Measurements from ENCODE around the gene RELL1.

RELL1 gene

DNA sequence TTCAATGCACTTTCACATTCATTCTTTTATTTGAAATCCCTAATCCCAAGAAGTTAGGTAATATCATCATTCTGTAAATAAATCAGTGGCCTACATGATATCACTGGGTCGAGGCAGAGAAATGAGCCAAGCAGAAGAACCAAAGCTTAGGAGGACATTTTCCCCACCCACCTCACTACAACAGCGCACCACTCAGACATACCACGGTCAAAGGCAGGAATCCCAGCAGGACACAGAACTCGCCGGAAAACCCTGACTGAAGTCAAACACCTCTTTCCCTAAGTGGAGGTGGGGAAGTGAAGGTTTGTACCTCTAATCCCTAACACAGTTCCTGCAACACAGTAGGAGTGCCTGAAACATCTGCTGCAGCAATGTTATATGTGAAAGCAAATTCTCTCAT is 21.5 kb downstream of the RELL1 start:
- no peak for DNase-seq

DNA sequence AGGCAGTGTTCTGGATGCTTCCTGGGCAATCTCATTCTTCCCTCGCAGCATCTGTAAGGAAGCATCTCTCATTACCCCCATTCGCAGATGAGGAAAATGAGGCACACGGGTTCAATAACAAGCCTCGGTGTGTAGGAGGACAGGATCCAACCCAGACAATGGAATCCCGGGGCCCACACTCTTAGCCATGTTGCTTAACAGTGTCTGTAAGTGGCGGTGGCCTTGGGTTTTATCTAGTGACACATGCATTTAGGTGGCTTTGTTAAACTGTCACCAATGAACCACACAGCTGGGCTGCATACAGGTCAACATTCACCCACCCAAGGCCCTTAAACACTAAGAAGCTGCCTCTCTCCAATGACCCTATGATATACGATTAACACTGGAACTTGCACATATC is 22.6 kb downstream of the RELL1 start:
- DNase-seq, result no peak

DNA sequence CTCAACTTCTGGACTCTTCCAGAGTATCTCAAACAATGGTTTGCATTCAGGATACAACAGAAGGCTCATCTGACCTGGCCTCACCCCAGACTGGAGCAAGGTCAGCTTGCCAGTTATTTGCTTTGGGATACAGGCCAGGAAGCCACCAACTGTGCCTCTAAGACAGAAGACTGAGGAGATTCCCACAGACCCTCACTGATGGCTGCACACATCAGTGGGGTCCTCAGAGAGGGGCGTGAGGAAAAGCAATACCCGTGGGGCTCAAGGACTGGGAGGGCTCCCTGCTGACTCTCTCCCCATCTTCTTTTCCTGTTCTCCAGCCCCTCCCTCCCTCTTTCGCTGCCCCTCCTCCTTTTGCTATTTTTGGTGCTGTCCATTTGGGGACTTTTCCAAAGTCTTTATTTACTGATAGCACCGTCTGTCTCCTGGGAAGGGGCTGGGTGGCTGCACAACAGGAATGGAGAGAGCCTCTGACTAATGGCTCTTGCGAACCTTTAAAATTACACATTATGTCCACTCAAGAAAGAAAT is 23.2 kb downstream of the RELL1 start:
- DNase-seq, result no peak

DNA sequence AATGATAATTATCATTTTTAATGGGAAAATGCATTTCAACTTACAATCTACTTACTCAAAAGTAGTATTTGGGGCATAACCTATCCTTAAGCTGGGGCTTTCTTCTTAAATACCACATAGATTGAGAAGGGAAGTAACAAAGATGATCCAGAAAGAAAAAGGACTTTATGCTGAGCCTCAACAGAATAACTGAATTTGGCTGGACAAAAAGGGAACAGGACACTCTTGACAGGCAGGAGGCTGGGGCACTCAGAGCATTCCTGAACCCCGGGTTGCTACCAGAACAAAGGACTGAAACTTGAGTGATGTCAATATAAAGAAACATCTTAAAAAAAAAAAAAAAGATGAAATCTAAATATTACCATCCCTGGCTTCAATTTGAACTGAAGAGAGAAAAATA is 23.9 kb downstream of the RELL1 start:
- DNase-seq, result no peak

DNA sequence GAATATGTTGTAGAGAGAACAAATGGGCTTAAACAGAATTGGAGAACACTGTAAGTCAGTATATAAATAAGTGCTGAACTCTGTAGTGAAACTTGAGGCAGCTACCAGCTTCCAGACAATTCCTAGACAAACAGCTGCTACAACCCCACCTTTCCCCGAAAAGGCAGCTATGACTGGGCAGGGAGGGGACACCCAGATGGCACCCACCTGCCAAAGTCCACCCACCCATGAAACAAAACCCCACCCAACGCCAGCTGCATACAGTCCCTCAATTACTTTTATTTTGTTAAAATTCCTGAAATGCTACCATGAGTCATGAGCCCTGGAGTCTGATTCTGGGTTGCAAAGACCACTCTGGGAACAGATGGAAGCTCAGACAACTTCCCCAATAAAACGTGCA is 24.4 kb downstream of the RELL1 start:
- DNase-seq, result no peak

DNA sequence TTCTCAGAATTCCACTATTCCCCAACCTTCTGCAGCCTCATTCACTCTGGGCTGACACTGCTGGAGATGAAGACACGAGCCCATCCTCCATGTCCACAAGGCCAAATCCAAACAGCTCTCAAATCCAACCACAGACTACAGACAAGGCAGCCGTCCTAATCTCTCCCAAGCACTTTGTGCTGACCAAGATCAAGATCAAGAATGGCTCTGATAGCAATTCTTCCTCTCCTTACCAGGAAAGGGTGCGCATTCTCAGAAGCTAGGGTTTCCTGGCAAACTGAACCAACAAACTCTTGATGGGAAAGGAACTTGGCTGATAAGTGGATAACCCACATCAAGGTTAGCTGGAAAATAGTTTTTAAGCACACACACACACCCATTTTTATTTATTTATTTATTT is 26.5 kb downstream of the RELL1 start:
- DNase-seq, result no peak

DNA sequence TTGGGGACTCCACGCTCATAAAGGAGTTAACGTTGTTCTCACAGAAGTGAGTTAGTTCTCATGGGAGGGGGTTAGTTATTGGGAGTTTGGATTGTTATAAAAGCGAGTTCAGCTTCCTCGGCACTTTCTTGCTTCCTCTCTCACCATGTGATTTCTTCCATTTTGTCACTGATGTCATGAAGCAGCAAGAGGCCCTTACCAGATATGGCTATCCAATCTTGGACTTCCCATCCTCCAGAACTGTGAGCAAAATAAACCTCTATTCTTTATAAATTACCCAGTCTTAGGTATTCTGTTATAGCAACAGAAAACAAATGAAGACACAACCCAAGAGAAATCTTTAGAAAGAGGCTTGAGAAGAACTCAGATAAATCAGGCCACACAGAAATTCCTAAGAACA is 29.5 kb downstream of the RELL1 start:
- DNase-seq, result no peak

DNA sequence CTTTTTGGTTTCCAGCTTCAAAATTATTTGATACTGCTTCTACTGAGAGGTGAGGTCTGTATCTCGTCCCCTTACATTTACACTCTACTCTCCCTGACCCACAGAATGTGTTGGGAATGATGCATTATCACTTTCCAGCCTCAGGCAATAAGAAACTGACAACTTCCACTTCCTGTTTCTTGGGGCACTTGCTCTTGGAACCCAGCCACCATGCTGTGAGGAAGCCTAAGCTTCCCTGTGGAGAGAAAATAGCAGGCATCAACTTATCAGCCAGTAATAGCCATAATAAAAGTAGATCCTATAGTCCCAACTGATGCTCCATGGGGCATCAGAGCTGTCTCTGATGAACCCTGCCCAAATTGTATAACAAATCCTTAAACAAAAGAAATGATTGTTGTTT is 32.6 kb downstream of the RELL1 start:
- no peak for DNase-seq

DNA sequence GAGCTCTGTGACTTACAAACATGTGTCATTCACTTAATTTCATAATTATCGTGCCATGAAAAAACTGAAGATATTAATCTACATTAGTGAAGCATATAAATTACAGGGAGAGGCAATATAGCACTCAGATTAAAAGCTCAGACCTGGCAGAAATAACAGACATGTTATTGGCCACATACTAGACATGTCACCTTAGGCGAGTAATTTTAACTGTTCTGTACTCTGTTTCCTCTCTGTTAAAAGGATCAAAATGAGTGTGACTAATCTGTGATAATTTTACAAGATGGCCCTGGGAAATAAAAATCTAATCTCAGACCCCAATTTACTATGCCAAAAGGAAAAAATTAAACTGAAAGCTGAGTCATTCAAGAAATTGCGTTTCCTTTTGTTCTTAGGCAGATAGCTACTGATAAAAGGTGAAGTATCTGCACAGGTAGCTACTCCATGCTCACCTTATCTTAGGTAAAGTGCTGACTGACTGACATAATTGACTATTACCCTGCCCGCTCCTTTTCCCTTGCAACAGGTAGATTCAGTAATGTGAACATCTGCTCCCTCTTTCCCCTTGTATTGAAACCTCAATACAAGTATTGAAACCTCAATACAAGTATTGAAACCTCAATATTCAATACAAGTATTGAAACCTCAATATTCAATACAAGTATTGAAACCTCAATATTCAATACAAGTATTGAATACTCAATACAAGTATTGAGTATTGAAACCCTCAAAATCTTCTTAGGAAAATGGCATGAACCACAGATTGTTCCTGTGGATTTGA is 33.2 kb downstream of the RELL1 start:
- DNase-seq, result no peak

DNA sequence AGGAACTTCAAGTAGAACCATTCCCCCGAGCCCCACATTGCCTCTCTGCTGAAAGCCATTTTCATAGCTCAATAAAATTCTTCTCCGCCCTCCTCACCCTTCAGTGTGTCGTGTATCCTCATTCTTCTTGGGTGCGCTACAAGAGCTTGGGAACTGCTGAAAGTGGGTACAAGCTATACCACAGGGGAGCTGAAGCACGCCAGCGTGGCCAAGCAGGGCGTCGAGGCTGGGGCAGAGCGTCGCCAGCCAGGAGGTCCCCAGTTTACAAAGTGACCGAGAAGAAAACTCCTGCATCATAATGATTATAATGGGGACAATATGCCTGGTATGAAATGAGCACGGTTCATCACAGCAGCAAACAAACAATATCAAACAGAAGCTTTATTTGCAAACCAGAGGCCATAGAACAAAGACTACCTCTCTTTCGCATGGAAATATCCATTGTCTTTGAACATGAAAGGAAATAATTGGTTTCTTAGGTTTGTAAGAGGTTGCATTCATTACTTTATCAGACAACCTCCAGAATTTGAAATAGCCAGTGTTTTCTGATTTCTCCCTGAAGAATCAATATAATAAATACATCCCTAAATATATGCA is 34.3 kb downstream of the RELL1 start:
- DNase-seq, result no peak

DNA sequence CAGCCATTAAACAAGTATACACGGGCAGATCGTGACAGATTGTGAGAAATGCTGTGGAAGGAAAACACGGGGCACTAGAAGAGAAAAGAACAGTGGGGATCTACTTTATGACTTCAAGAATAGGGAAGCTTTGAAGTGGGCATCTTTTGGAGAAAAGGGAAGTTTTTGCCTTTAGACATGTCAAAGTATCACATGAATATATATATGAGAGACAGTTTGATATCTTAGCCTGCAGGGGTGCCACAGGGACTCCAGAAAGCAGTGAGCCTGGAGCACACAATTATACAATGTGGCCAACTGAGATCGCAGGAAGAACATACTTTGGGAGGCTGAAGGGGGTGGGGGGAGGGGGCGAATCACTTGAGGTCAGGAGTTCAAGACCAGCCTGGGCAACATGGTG is 35.7 kb downstream of the RELL1 start:
- DNase-seq, result no peak

DNA sequence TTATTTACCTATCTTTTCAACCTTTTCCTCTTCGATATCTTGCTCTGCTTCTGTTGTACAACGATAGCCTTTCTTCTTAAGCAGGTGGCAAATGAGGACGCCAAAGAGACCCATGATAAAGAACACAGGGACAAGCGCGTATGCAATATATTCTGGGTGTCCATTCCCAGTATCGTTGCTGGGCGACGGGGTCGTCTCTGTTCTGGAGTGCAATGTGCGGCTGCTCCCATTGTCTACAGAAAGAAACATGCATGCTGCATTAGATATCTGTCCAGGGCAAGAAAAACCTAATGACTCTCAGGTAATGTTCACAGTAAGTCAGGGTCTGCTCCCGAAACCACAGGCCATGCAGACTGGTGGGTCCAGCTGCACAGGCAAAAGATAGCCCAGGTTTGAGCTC is 36.9 kb downstream of the RELL1 start:
- no peak for DNase-seq

DNA sequence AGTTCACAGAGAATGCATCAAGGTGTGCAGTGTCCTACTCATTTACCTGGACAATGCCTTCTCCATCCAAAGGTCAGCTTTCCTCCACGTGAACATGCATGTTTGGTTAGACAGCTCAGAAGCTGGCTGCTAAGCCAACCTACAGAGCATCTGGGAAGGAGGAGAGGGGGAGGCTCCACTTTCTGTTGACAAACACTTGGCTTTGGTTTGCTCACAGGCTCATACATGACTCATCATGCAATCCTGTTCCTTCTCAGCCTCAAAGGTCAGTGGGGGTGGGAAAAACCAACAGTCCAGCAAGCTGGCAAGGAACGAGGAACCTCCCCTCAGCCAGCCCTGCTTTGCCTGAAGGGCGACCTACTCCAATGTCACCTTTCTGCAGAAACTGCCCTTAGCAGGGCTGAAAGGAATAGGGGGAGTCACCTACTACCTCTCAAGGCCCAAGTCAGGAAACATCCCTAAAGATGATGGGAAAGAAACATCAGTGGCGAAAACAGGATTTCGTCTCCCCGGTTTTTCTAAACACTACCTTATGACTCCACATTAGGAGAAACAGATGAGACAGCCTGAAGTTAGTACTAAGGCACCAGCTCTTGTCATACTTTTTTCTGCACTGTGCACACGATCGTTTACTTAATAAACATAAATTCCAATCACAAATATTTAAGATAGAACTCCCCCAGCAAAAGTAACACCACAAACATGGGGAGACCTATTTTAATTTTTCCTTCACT is 37.9 kb downstream of the RELL1 start:
- DNase-seq, result no peak

DNA sequence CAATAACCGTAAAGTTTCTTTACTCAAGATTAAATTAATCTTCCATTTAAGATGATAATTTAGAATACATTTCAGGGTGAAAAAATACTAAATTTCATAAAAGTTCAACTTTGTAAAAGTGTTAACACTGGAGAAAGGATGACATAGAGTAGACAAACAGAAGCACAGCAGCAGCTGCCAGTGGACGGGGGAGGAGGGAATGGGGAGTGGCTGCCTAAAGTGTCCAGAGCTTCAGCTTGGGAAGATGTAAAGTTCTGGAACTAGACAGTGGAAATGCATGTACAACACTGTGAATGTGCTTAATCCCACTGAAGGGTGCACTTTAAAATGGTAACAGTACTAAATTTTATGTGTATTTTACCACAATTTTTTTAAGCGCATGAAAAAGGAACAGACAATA is 39.9 kb downstream of the RELL1 start:
- DNase-seq, result no peak

DNA sequence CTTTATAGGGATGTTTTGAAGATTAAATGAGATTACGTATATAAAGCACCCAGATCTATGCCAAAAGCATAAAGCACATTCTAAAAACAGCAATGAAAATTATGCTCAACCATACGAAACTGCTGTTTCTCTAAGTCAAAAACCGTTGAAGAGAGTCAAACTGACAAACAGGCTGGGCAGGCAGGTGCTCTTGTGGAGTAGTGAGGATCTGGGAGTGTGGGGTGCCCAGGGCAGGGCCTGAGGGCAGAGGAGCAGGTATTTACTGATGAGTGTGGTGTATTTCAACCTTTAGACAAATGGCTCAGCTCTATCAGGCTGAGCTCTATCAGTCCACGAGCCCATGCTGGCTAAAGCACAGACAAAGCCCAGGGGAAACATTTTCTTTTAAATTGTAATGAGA is 40.4 kb downstream of the RELL1 start:
- DNase-seq, result no peak

DNA sequence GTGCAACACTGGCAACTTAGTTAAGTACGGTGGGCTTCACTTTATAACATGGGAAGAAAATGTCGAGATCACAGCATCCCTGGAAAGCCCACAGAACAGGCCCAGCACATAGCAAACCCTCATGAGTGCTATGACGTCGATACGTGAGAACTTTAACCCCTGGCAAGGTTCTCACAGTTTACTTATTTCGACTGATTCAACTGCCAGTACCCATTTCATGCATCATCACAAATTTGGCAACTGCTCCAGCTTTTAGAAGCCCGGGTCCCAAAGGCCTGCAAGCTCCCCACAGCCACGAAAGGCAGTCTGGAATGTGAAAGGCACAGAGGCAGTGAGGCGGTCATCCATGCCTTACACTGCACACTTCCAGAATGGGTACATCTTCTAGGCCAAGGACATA is 41.2 kb downstream of the RELL1 start:
- no peak for DNase-seq

DNA sequence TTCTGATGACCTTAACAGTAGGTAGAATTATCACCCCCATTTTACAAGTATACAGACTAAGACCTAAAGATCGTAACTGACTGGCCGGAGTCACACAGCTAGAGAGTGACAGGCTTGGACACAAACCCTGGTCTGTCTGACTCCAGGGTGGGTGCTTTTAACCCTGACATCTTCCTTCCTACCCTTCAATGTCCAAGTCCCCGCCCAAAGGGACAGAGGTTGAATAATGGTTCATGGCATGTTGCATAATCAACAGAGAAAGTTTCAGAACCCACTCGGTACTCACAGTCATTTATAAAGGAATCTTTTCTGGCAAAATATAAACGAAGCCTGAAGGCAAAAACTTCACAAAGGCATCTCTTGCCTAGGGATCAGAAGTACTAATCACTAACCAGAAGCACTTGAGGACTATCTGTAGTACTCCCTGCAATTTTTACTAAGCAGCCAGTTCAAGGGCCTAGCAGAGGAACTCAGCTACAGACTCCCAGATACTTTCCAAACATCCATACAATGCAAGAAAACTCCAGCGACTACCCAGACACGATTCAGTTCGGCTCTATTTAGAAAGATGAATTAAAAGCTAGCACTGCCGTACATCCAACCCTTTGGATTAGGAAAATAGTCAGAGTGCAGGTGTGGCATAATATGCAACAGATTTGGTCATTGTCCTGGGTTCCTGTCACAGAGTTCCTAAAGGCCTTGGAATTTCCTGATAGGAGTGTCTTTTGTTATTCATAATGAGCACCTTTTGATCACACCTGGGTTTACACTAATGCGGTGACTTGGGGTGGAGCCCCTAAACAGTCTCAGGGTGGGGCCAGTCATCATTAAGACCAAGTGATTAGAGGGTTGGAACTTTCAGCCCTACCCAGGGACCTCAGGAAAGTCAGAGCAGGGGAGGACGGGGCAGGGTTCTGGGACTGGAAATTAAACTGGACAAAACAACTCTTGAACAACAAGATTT is 44.0 kb downstream of the RELL1 start:
- no peak for DNase-seq

DNA sequence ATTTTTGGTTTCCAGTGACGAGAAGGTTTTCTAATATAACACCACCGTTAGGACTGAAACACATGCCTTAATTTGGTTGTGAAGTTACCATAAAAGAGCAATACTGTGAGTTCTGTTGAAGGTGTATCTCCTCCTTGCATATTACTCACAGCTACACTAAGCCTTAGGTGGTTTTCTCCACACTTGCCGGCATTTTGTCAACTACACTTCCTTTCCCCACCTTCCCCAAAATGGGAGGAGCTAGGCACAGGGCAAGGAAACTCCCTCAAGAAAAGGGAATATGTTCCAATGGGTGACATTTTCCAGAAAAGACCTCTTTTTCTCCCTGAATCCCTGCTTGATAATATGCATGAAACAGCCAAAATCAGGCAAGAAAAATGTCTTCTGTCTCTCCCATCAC is 44.8 kb downstream of the RELL1 start:
- DNase-seq, result no peak

DNA sequence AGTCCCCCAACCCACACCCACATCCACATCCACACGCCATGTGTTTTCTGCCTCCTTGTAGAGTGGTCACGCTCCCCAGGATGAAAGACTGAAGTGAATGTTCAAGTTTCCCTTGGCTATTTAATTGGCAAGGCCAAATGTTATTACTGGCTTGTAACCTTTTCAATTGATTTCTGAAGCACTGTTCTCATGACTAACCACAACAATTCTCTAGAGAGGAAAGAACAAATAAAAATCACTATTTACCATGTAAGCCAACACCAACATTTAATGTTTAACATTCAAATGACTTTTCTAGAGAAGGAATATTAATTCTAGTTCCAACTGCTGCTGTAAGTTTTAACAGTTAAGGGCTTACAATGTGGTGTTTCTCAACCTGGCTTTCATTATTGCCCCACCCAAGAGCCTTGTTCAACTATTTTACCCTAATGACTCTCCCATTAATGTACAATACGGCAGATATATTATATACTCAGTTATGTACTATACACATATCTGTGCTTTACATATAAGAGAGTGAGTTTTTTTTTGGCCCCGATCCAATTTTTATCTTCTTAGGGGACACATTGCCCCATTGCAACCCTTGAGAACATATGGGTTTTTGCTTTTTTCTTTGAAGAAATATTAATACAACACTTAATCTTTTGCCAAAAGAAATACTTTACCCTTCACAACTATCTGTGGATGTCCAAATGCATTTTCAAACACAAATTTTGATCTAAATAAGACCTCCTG is 46.5 kb downstream of the RELL1 start:
- DNase-seq, result no peak

DNA sequence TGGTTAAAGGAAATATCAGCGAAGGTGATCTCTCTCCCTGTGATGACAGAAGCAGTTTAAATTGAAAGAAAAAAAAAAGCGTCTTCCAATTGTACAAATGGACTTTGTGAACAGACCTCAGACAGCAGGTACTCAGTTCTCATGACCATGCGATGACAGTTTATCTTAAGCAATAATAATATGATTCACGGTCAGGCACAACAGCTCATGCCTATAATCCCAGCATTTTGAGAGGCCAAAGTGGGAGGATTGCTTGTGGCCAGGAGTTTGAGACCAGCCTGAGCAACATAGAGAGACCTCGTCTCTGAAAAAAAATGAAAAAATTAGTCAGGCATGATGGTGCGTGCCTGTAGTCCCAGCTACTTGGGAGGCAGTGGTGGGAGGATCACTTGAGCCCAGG is 51.0 kb downstream of the RELL1 start:
- no peak for DNase-seq

DNA sequence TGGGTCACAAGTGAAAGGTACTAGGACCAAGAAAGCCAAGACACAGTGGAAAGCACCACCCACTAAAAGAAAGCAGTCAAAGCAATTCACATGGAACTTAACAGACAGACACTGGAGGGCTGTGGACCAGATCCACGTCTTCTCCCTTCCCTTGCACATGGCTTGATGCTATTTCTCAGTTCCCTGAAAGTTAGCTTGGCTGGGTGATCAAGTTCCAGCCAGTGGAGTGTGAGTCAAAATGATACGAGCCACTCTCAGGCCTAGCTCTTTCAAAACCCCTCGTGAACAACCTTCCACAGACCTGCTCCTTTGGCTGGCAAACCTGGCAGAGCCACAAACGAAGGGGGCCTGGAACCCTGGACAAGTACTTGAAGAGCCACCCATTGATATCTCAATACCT is 52.0 kb downstream of the RELL1 start:
- DNase-seq, result no peak

DNA sequence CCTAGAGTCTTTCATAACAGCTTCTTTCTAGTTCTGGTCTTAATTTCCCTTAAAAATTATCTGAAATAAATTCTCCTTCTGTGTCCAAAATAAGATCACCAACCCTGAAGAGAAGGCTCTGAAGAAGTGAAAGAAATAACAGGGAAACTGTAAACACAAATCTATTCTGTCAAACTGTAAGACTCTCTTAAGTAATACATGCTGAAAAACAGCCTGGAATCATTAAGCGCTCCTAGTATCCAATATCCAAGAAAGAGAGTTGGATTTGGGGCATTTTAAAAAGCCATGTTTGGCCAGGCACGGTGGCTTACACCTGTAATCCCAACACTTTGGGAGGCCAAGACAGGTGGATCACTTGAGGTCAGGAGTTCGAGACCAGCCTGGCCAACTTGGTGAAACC is 53.3 kb downstream of the RELL1 start:
- DNase-seq, result no peak

Data from activated CD8-positive, alpha-beta memory T cell treated with anti-CD3 and anti-CD28 coated beads, Interleukin-2, amount 50 U/mL, for 4 hours (primary cell).